AG04450 (cell line): ENCODE results near the gene NDN. TPM values are rescaled to one million over a fixed set of nuclear protein-coding genes. Genes with fewer than 3 reads are reported as not detected.

ENCODE experiments used
- polyA plus RNA-seq: library from polyadenylated mRNA; depleted of rRNA; stranded (reverse); fragments of >200 nt; gene quantifications from 2 replicates; pipeline ENCODE4 v1.2.3, GENCODE V29; 2011; rRNA removed

Gene NDN
- polyA plus RNA-seq, 1 experiment = 64.8 TPM

Other genes with a start within 250 kb of the NDN start
- gene GOLGA6L2, start 240.1 kb downstream of the NDN start, polyA plus RNA-seq = not detected in 2 replicates
- gene MKRN3, start 121.6 kb downstream of the NDN start, polyA plus RNA-seq = 1.2 TPM in 2 replicates
- 0.12 and 0.20 TPM in 2 replicates for gene MAGEL2, start 39.4 kb downstream of the NDN start, polyA plus RNA-seq